DMS 273 (cell line): Measurements from ENCODE around the gene FES.
A peak's percentile ranks its signal among the peaks of the same experiment; 100 is the strongest.
"Not testable (repeated sequence)": the region's sequence is repeated elsewhere in the genome, so short reads cannot be mapped to it uniquely, and the experiment has no call there.

Experiments used
- DNase-seq: peaks from one replicate; lab custom pipeline; 2025; ENCODE audit not compliant: unreplicated experiment; lab: John Stamatoyannopoulos, UW

Gene FES

DNA sequence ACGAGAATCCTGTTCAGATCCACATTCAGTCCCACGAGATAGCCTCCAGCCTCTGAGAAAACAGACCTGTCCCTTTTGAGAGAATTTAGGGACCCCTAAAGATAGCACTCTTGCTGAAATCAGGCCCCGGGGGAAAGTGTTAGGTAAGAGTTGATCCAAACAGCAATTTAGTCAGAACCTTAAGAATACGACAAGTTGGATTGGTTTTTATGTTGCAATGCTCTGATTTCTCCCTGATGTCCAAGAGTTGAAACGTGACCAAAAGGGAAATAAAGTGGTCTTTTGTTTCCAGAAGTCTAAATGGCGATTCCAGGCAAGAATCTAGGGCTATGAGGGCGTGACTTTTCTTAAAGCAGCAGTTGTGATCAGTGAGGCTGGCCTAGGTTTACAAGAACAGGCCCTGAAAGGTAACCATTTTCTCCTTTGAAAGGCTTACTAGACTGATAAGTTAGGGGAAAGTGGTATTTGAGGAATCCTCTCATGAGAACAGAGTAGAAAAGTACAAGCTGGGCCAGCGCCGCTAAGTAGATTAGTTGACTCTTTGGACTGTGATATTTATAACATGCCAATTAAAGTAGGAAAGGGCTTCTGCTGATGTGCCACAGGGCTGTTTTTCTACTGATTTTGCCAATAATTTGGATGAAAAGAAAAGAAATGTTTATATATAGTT, 23.7 kb downstream of the FES start:
- no peak for DNase-seq

DNA sequence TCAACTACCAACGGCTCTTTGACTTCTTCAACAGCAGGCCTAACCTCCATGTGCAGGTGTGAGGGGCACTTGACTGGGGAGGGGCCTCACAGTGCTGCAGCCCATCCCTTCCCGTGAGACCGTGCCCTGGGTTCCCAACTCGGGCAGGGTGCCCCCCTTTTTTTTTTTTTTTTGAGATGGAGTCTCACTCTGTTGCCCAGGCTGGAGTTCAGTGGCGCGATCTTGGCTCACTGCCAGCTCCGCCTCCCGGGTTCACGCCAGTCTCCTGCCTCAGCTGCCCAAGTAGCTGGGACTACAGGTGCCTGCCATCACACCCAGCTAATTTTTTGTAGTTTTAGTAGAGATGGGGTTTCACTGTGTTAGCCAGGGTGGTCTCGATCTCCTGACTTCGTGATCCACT, 25.1 kb downstream of the FES start:
- DNase-seq, result not testable (repeated sequence)

DNA sequence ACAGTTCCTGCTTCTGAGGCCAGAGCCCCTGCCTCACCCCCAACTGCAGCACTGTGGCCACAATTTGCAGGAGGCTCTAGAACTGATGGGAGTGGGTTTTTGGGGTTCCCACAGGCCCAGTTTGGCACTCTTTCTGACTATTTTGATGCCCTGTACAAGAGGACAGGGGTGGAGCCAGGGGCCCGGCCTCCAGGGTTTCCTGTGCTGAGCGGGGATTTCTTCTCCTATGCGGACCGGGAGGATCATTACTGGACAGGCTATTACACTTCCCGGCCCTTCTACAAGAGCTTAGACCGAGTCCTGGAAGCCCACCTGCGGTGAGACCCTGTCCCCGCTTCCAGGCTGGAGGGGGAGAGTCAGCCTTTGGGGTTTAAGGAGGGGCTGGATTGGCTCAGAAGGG, 25.7 kb downstream of the FES start:
- DNase-seq, result no peak

DNA sequence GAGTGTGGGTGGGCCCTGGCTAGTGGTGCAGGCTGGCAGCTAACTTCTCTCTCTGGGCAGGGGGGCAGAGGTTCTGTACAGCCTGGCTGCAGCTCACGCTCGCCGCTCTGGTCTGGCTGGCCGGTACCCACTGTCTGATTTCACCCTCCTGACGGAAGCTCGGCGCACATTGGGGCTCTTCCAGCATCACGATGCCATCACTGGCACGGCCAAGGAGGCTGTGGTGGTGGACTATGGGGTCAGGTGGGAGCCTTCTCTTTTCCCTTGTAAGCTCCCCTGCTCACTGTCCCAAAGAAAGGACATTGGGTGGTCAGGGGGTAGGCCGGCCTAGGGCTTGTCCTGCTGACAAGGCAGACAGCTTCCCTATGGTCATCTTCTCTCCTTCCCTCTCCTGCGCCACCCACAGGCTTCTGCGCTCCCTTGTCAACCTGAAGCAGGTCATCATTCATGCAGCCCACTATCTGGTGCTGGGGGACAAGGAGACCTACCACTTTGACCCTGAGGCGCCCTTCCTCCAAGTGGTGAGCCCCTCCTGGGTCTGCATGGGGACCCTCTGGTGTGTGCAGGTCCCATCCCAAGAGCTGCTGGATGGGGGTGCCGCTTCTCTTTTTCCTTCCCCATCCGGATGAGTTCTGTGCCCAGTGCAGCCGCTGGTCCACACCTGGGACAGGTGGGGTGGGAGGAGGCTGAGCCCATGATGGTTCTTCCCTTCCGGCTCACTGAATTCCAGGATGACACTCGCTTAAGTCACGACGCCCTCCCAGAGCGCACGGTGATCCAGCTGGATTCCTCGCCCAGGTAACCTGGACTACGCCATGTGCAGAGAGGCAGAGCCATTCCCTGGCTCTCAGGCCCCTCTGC, 26.4 kb downstream of the FES start:
- DNase-seq, result no peak

DNA sequence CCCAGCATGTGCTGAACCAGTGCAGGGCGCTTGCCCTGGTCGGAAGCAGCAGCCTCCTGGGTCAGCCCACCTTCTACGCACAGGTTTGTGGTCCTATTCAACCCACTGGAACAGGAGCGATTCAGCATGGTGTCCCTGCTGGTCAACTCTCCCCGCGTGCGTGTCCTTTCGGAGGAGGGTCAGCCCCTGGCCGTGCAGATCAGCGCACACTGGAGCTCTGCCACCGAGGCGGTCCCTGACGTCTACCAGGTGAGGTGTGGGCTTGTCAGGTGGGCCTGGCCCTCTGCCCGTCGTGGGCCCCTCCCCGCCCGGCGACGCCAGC, 27.0 kb downstream of the FES start:
- DNase-seq, result no peak

DNA sequence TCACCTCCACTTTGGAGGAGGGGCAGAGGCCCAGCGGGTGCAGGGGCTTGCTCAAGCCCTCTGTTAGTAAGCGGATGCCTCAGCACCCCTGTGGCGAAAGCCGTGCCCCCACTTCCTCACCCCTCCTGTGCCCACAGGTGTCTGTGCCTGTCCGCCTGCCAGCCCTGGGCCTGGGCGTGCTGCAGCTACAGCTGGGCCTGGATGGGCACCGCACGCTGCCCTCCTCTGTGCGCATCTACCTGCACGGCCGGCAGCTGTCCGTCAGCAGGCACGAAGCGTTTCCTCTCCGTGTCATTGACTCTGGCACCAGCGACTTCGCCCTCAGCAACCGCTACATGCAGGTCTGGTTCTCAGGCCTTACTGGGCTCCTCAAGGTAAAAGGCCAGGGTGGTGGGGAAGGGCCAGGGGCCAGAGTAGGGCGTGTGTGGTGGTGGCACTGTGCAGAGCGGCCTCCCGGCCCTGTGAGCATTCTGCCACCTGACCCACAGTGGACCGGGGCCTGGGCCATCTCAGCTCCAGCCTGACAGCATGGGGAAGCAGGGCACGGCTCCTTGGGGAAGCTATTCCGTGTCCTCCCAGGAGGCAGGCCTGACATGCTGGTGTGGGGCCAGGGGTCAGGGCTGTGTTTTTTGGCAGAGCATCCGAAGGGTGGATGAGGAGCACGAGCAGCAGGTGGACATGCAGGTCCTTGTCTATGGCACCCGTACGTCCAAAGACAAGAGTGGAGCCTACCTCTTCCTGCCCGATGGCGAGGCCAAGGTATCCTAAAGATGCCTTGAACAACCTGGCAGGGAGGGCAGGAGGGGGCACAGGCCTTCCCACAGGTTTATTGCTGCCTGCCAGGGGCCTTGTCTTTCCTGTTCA, 27.8 kb downstream of the FES start:
- DNase-seq, result no peak

DNA sequence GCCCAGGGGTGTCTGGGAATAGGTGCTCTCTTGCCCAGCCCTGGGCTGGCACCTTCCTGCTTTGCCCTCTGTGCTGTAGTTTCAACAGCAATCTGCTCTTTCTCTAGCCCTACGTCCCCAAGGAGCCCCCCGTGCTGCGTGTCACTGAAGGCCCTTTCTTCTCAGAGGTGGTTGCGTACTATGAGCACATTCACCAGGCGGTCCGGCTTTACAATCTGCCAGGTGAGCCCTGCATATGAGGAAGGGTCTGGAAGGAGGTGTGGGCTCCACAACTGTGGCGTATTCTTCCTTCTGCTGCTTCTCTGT, 28.4 kb downstream of the FES start:
- DNase-seq, result no peak

DNA sequence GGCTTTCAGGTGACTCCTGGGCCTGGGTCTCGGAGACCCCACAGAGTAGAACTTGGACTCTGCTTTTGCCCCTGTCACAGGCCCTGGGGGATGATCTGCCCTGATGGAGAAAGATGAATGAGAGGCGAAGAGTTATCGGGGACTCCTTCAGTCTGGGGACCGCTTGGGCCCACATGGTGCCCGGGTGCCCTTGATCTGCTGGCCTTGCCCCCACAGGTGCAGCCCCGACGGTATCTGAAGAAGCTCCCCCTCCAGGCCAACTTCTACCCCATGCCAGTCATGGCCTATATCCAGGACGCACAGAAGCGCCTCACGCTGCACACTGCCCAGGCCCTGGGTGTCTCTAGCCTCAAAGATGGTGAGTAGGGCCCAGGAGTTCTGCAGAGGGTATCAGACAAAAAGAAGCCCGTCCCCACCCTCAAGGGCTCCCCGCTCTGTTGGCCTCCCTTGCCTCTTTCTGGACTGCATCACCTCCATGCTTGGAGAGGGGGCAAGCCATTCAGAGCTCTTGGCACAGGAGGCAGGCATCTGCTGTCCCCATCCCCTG, 29.2 kb downstream of the FES start:
- DNase-seq, result no peak

DNA sequence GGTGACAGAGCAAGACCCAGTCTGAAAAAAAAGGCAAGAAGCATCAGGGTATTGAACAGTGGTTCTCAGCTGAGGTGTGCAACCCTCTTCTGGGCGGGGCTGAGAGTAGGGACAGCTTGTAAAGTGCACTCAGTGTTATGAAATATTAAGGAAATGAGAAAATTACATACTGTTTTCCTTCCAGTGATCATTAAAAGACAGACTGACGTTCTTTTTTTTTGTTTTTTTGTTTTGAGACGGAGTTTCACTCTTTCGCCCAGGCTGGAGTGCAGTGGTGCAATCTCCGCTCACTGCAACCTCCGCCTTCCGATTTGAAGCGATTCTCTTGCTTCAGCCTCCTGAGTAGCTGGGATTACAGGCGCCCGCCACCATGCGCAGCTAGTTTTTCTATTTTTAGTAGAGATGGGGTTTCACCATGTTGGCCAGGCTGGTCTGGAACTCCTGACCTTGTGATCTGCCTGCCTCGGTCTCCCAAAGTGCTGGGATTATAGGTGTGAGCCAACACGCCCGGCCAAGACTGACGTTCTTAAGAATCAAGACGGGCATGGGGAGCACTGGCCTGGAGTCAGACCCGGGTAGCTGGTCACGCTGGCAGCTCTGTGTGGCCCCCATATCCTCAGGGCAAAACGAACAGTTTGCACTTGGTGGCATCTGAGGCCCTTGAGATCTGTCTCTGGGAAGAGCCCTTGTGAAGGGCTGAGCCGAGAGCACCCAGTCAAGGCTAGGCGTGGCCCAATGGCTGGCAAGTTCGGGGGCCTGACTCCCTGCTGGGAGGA, 30.2 kb downstream of the FES start:
- peak; percentile 35 for DNase-seq

DNA sequence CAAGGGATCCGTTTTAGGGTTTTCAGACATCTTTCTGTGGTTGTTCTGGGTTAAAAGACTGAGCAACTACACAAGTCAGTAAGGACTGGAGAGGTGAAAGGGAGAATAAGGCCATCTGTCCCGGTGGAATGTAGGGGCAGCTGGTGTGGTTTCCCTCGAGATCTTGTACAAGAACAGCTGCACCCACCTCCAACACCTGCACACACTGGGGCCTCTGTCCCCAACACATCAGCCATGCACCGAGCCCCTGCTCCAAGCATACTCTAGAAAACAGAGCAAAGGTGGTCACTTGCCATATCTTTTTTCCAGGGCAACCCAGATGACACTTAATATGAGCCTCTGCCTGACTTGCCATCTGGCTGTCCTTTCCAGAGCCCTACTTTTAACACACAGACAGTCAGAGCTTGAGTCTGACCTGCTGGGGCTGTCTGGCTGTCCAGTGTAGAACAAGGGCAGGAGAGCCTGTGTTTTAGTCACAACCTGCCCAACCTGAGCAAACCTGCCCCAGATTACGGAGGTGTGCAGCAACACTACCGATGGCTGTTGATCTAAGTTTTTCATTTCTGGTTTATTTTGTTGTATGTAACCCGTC, 31.0 kb downstream of the FES start:
- DNase-seq, result peak; percentile 69

DNA sequence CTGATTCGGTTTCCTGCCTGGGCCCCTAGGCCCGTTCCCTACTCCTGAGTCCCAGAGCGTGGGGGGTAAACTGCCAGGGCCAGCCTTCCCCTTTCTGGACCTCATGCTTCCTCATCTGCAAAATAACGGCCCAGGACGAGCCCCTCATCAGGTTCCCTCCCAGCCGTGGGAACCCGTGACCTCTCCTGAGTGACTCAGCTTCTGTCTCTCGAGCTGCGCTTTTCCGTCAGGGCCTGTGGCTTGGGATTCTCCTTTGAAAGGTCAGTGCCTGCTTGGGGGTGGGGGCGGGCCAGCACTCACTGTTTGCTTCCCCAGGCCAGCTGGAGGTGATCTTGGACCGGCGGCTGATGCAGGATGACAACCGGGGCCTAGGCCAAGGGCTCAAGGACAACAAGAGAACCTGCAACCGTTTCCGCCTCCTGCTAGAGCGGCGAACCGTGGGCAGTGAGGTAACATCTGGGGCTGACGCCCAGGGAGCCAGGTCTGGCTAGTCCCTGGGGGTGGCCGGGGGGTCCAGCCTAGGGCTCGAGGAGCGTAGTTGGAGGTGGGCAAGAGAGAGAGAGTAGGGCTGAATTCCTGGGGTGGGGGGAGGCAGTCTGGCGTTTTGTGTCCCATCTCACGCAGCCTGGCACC, 31.6 kb downstream of the FES start:
- no peak for DNase-seq

DNA sequence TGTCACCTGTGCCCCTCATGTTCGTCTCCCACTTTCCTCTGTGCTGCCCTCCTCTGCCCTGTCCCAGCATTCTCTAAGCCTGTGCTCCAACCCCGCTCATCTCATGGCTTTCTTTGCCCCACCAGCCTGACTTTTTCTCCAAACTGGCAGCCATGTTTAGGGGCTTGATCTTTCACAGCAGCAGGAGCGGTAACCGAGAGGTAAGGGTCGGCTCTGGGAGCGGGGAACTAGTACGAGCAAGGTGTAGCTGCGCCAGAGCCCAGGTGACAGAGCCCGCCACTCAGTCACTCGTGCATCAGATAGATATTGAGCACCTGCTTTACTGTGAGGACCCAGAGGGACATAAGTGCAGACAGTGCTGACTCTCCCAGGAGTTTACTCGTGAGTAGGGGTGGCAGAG, 32.2 kb downstream of the FES start:
- DNase-seq, result no peak

DNA sequence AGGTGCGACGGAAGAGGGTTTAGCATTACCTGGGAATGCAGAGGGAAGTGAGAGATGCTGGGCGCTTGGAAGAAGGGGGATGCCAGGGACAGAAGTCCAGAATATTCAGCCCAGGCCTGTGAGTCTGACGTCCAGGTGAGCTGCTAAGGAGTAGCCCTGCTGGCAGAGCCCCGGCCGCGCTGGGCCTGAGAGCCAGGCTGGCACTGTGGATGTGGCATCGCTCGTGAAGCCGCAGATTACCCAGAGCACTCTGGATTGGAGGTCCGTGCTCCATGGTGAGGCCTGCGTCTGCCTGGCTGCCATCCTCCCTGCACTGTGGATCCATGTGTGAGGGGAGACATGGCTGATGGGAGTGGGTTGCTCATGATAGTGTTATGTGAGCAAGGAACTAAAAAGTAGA, 33.3 kb downstream of the FES start:
- DNase-seq, result no peak

DNA sequence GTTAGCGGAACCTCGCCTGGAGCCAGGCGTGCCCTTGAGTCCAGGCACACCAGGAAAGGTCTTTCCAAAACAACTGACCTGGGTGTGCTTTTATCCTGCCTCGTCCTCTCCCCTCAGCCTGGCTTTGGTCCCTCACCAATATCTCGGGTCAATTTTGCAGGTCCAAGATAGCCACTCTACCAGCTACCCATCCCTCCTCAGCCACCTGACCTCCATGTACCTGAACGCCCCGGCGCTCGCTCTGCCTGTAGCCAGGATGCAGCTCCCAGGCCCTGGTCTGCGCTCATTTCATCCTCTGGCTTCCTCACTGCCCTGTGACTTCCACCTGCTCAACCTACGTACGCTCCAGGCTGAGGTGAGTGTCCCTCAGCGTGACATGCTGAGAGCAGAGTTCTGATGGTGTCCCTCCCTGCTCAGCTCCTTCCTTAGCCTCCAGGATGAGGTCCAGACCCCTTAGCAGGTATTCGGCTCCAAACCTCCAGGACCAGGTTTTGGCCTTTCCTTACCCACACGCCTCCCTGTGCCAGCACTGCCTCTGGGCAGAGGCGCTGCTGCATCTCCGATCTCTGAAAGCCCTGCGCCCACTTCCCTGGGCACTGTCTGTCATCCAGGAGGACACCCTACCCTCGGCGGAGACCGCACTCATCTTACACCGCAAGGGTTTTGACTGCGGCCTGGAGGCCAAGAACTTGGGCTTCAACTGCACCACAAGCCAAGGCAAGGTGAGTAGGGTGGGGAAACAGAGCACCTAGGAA, 33.9 kb downstream of the FES start:
- no peak for DNase-seq

DNA sequence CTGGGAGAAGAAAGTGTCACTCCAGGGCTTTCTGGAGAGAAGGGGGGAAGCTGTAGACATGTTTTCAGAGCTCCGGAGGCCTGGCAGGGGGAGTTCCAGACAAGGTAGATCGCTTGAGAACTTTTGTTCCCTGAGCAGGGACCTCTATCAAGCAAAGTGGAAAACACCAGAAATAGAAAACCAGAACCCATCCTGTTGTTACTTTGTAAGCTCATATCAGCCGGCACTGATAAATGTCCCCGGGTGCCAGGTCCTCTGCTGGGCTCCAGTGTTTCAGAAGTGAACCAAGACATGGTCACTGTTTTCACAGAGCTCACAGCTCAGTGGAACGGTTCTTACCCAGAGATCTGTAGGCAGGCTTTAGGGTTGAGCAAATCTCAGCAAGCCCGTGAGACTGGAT, 34.5 kb downstream of the FES start:
- no peak for DNase-seq

DNA sequence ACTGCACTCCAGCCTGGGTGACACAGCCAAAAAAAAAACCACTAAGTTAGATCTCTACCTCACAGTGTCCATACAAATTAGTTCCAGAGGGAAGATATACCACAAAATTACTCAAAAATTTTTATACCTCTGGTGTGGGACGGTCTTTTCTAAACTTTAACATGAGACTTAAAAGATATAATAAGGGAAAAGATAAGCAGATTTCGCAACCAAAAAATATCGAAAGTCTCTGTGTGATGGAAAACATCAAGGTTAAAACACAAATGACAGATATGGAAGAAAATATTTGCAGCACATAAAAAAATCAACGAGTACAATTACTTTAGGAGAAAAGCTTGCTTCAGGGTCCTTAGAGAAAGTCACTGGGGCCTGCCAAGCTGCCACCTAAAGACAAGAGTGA, 37.6 kb downstream of the FES start:
- no peak for DNase-seq

DNA sequence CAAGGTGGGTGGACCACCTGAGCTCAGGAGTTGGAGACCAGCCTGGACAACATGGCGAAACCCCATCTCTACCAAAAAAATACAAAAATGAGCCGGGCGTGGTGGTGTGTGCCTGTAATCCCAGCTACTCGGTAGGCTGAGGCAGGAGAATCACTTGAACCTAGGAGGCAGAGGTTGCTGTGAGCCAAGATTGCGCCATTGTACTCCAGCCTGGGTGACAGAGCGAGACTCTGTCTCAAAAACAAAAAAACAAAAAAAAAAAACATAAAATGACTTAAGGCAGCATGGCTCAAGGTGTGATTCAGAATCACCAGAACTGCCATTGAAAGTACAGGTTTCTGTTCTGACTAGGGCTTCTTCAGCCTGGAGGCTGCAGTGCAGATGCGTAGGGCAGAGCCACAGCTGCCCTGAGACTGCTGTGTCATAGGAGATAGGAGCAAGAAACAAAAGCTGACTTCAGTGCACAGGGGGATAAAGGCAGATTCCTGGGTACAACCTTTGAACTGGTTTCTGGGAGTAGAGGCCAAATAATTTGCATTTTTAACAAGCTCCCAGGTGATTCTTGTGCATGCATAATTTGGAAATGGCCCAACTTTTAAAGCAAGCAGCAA, 38.5 kb downstream of the FES start:
- not testable (repeated sequence) for DNase-seq

DNA sequence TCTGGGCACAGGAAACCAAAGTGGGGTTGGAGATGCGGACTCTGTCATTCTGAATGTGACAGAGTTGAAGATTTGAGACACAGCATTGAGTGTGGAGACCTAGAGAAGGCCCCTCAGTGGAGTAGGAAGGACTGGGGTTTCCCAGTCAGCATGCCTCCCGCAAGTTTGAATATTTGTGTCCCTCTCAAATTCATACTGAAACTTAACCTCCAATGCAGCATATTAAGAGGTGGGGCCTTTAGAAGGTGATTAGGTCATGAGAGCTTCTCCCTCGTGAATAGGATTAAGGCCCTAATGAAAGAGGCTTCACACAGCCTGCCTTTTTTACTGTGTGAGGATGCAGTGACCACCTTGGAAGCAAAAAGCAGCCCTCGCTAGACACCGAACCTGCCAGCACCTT, 40.1 kb downstream of the FES start:
- DNase-seq, result no peak

DNA sequence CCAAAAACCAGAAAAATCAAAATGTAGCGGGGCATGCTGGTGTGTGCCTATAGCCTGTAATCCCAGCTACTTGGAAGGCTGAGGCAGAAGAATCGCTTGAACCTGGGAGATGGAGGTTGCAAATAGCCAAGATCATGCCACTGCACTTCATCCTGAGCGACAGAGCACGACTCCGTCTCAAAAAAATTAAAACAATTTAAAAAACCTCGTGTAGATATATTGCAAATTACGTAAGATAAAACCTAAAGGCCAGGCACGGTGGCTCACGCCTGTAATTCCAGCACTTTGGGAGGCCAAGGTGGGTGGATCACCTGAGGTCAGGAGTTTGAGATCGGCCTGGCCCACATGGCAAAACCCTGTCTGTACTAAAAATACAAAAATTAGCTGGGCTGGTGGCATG, 42.5 kb downstream of the FES start:
- DNase-seq, result not testable (repeated sequence)
